ENCODE results near the gene LUZP1. TPM values are rescaled to one million over a fixed set of nuclear protein-coding genes. Genes with fewer than 3 reads are reported as not detected.

LUZP1 gene
- total and polyA plus RNA-seq, 10 of the 15 experiments (the other 5 are each of a cell fraction or from before 2014, with no cell fraction given): 11.3 to 28.2 (median 17.3) TPM

GRCh38 chr1:23191199-23191598 is 22.5 kb upstream of the LUZP1 start:
- Histone ChIP-seq H3K27me3 (replicated peaks in 1 of 2; ENCODE audit: control insufficient read depth in 2 of 2, insufficient read depth in 2 of 2, low read length in 1 of 2) (no peaks in the 10 kb centered on the region), H3K4me3 (no peak overlapping the region), H3K4me2 (ENCODE audit: control insufficient read depth, insufficient read depth) (no peak overlapping the region), H3K4me1 (ENCODE audit: control insufficient read depth, insufficient read depth, low read length) (no peaks in the 10 kb centered on the region), H3K9me3 (replicated peaks; ENCODE audit: control insufficient read depth, insufficient read depth, low read length) (no peaks in the 10 kb centered on the region), H3K27ac (ENCODE audit: control insufficient read depth, insufficient read depth) (no peak overlapping the region), H3K9ac (ENCODE audit: control insufficient read depth, insufficient read depth, low read length) (no peak overlapping the region), H4K20me1 (ENCODE audit: control insufficient read depth, insufficient read depth) (no peaks in the 10 kb centered on the region), H3K36me3 (ENCODE audit: control insufficient read depth in 2 of 2, insufficient read depth in 2 of 2, low read length in 1 of 2) (no peaks in the 10 kb centered on the region), H3K79me2 (ENCODE audit: control insufficient read depth, insufficient read depth, low read length) (no peaks in the 10 kb centered on the region), H2AFZ (ENCODE audit: control insufficient read depth, low read depth, low read length) (no peak overlapping the region)
- no peak for ATAC-seq
- SMC1A ChIA-PET (ENCODE audit: uncharacterized antibody, unreplicated experiment): no interaction called here
- in situ Hi-C loops (cut with MboI) (no loop called here), intact Hi-C loops (cut with micrococcal nuclease; ENCODE audit: unreplicated experiment) (no loop called here)
- TF ChIP-seq CEBPZ (IDR thresholded peaks at IDR 0.05; ENCODE audit: low read depth, low read length): no peak
- no peak for TF ChIP-seq E2F8 (IDR thresholded peaks at IDR 0.05; ENCODE audit: low read depth, partially characterized antibody)
- no peak for TF ChIP-seq NR2F1 (conservative IDR thresholded peaks at IDR 0.05)
- TF ChIP-seq MXI1 (IDR thresholded peaks at IDR 0.05; ENCODE audit: low read depth, low read length): no peak
- TF ChIP-seq ASH2L (IDR thresholded peaks at IDR 0.05; ENCODE audit: borderline replicate concordance, low read depth): no peak
- TF ChIP-seq NFXL1 (IDR thresholded peaks at IDR 0.05; ENCODE audit: borderline replicate concordance): no peak
- TF ChIP-seq ZNF274 (IDR thresholded peaks at IDR 0.05; ENCODE audit: insufficient read depth, insufficient read length): no peak
- no peak for TF ChIP-seq BHLHE40 (IDR thresholded peaks at IDR 0.05; ENCODE audit: borderline replicate concordance in 1 of 2, low read depth in 2 of 2, low read length in 1 of 2)
- TF ChIP-seq RAD21 (IDR thresholded peaks at IDR 0.05; ENCODE audit: insufficient read depth, low read depth, low read length): no peak
- no peak for TF ChIP-seq ZNF384 (IDR thresholded peaks at IDR 0.05; ENCODE audit: borderline replicate concordance, low read depth, low read length)
- TF ChIP-seq EZH2 (IDR thresholded peaks at IDR 0.05; ENCODE audit: borderline replicate concordance, control insufficient read depth, low read depth, low read length): no peak
- TF ChIP-seq SIN3A (IDR thresholded peaks at IDR 0.05; ENCODE audit: low read depth, low read length): no peak
- no peak for DNase-seq (ENCODE audit: low read depth, low spot score)
- no TSS peak for BruUV-seq (replicated peaks)
- POLR2A ChIA-PET: no interaction called here
- FAIRE-seq: no peak
- RAD21 ChIA-PET (ENCODE audit: unreplicated experiment): no interaction called here
- WGBS (ENCODE audit: insufficient coverage, insufficient replicate concordance, low lambda C conversion rate, missing lambda C conversion rate): 65% methylated on average over 3 of the region's 3 CpGs
- CTCF ChIA-PET: interaction anchor here (22.0 kb wide), 1 partner anchor 97 kb away, joined by 961 read pairs; no protein-coding TSS in a partner anchor

Measured in GM12878 (cell line).